Chondrocyte (in vitro differentiated cells): ENCODE measurements around the gene RLN1. TPM values are rescaled to one million over a fixed set of nuclear protein-coding genes. Genes with fewer than 3 reads are reported as not detected.
"Not testable (repeated sequence)": the region's sequence is repeated elsewhere in the genome, so short reads cannot be mapped to it uniquely, and the experiment has no call there.

Experiments used
- DNase-seq: peaks from one replicate; pipeline ENCODE4 v3.0.0; 2021; ENCODE audit warnings: mixed read lengths, low spot score
- H3K27ac Mint-ChIP-seq: one replicate; pipeline ENCODE4 v1.8.0; 2021; ENCODE audit warnings: mild to moderate bottlenecking, moderate library complexity, mixed read lengths; ENCODE audit not compliant: unreplicated experiment
- H3K27me3 Mint-ChIP-seq: 2 replicates; pipeline ENCODE4 v1.8.0; 2021; ENCODE audit warnings: low read depth, mixed read lengths
- H3K36me3 Mint-ChIP-seq: 2 replicates; pipeline ENCODE4 v1.8.0; 2021; ENCODE audit warnings: low read depth, mixed read lengths
- H3K4me1 Mint-ChIP-seq: 2 replicates; pipeline ENCODE4 v1.8.0; 2021; ENCODE audit warnings: low read depth, mild to moderate bottlenecking, mixed read lengths
- H3K4me3 Mint-ChIP-seq: one replicate; pipeline ENCODE4 v1.8.0; 2021; ENCODE audit warnings: mild to moderate bottlenecking, moderate library complexity, mixed read lengths; ENCODE audit not compliant: unreplicated experiment
- H3K9me3 Mint-ChIP-seq: 2 replicates; pipeline ENCODE4 v1.8.0; 2021; ENCODE audit warnings: low read depth, mixed read lengths
- total RNA-seq: library from RNA; stranded (reverse); gene quantifications from 3 replicates; pipeline ENCODE4 v1.2.1, GENCODE V29; 2021
- TF ChIP-seq, protein P1 (sequence below): fragments of 200-600 bp; sonication (generic); IDR thresholded peaks from 2 replicates; pipeline ENCODE4 v1.5.0; 2021; ENCODE audit warnings: antibody characterized with exemption, mild to moderate bottlenecking, moderate library complexity

The RLN1 gene
- total RNA-seq, 1 donor from 2014 or later = not detected

DNA sequence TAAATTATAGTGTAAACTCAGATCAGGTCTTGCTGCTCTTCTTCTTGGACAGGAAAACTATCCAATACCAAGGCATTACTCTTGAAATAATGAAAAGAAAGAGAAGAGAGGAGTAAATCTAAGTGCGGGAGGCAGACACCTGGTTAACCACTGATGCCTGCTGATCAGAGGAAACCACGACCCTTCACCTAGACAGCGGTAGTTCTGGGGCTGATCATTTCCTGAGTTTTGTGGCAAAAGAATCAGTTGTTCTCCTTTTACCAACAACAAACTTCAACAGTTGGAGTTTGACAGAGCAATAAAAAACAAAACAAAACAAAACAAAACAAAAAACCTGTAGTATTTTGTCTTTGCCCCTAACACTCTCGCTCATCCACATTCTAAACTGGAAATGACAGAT is 3.0 kb downstream of the RLN1 start:
- no peak overlapping the region for H3K27ac Mint-ChIP-seq
- H3K27me3 Mint-ChIP-seq = peaks cover 28% of the 10 kb centered on the region
- H3K36me3 Mint-ChIP-seq = no peaks in the 10 kb centered on the region
- no peak for DNase-seq
- TF ChIP-seq, protein P1, sequence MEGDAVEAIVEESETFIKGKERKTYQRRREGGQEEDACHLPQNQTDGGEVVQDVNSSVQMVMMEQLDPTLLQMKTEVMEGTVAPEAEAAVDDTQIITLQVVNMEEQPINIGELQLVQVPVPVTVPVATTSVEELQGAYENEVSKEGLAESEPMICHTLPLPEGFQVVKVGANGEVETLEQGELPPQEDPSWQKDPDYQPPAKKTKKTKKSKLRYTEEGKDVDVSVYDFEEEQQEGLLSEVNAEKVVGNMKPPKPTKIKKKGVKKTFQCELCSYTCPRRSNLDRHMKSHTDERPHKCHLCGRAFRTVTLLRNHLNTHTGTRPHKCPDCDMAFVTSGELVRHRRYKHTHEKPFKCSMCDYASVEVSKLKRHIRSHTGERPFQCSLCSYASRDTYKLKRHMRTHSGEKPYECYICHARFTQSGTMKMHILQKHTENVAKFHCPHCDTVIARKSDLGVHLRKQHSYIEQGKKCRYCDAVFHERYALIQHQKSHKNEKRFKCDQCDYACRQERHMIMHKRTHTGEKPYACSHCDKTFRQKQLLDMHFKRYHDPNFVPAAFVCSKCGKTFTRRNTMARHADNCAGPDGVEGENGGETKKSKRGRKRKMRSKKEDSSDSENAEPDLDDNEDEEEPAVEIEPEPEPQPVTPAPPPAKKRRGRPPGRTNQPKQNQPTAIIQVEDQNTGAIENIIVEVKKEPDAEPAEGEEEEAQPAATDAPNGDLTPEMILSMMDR = no peak
- H3K4me3 Mint-ChIP-seq = no peak overlapping the region
- no peaks in the 10 kb centered on the region for H3K9me3 Mint-ChIP-seq
- peaks cover 6% of the 10 kb centered on the region for H3K4me1 Mint-ChIP-seq

DNA sequence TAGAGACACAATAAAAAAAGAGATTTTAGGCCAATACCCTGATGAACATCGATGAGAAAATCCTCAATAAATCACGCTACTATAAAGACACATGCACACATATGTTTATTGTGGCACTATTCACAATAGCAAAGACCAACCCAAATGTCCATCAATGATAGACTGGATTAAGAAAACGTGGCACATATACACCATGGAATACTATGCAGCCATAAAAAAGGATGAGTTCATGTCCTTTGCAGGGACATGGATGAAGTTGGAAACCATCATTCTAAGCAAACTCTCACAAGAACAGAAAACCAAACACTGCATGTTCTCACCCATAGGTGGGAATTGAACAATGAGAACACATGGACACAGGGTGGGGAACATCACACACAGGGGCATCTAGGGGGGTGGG is 8.4 kb downstream of the RLN1 start:
- DNase-seq, H3K4me1 Mint-ChIP-seq, H3K36me3 Mint-ChIP-seq, H3K27ac Mint-ChIP-seq, H3K9me3 Mint-ChIP-seq, H3K4me3 Mint-ChIP-seq: not testable (repeated sequence)
- H3K27me3 Mint-ChIP-seq = peaks cover 37% of the 10 kb centered on the region

DNA sequence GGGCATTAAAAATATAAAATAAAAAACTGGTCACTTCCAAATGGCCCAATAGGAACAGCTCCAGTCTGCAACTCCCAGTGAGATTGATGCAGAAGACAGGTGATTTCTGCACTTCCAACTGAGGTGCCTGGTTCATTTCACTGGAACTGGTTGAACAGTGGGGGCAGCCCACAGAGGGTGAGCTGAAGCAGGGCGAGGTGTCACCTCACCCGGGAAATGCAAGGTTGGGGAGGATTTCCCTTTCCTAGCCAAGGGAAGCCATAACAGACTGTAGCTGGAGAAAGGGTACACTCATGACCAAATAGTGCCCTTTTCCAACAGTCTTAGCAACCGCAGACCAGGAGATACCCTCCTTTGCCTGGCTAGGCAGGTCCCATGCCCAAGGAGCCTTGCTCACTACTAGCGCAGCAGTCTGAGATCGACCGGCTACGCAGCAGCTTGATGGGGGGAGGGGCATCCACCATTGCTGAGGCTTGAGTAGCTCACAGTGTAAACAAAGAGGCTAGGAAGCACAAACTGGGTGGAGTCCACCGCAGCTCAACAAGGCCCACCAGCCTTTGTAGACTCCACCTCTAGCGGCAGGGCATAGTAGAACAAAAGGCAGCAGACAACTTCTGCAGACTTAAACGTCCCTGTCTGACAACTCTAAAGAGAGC is 12.7 kb downstream of the RLN1 start:
- TF ChIP-seq, protein P1 = no peak
- Mint-ChIP-seq H3K27ac (no peak overlapping the region), H3K9me3 (peaks cover 6% of the 10 kb centered on the region), H3K4me3 (no peak overlapping the region), H3K4me1 (no peaks in the 10 kb centered on the region), H3K36me3 (peaks cover 2% of the 10 kb centered on the region), H3K27me3 (peaks cover 15% of the 10 kb centered on the region)
- no peak for DNase-seq

DNA sequence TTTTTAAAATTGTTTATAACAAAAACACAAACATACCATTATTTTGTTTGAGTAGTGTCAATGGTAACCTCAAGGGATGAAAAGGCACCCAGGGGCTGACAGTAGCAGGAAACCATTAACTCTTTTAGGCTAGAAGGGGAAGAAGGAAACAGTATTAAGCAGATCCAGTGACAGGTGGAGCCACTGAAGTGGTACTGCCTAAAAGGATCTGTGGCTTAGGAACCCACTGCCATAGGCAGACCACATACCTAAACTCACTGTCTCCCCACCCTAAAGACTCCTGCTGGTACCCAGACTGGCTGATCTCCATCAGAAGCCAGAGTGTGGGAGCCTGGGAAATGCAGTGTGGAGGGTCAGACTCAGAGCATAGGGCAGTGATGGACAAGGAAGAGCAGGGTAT is 13.5 kb downstream of the RLN1 start:
- Mint-ChIP-seq H3K9me3 (peaks cover 6% of the 10 kb centered on the region), H3K4me1 (no peaks in the 10 kb centered on the region), H3K27me3 (peaks cover 19% of the 10 kb centered on the region), H3K36me3 (peaks cover 2% of the 10 kb centered on the region), H3K4me3 (no peak overlapping the region), H3K27ac (no peak overlapping the region)
- DNase-seq = no peak
- TF ChIP-seq, protein P1 = no peak

DNA sequence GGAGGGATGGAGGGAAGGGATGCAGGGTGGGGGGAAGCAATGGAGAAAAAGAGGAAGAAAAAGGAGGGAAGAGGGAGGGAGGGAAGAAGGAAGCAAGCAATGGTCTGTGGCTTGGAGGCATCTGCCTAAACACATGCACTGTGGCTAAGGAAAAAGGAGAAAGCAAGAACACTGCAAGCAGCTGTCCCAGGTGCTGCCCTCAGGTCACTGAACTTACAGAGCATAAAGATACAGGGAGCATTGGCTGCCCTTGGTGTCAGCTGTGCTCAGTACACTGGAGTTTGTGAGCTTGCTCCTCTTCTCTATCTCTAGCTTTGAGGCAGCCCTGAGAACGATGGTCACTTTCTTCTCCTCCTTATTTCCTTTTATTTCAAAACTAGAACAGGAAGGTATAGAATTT is 18.1 kb downstream of the RLN1 start:
- DNase-seq, H3K27ac Mint-ChIP-seq, H3K4me3 Mint-ChIP-seq, H3K9me3 Mint-ChIP-seq, H3K36me3 Mint-ChIP-seq, H3K4me1 Mint-ChIP-seq: not testable (repeated sequence)
- peaks cover 11% of the 10 kb centered on the region for H3K27me3 Mint-ChIP-seq

DNA sequence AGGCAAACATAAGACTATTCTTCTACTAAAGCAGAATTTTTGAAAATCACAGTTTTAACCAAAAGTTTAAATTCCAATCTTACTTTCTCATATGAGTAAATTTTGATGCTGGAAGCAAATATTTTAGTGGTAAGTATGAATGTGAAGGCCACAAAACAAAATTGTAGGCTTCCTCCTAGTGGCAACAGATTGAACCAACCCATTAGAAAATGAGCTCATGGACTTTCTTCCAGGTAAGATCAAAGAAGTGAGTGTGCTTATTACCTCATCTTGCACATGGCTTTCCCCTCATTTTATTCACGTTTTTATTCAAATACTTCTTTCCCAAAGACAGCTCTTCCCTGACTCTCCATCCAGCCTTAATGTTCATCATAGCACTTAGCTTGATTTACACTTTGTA is 18.6 kb downstream of the RLN1 start:
- Mint-ChIP-seq H3K27me3 (peaks cover 8% of the 10 kb centered on the region), H3K36me3 (no peaks in the 10 kb centered on the region), H3K27ac (no peak overlapping the region)

DNA sequence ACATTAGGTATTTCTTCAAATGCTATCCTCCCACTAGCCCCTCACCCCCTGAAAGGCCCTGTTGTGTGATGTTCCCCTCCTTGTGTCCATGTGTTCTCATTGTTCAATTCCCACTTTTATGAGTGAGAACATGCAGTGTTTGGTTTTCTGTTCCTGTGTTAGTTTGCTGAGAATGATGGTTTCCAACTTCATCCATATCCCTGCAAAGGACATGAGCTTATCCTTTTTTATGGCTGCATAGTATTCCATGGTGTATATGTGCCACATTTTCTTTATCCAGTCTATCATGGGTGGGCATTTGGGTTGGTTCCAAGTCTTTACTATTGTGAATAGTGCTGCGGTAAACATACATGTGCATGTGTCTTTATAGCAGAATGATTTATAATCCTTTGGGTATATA is 23.3 kb downstream of the RLN1 start:
- H3K27ac Mint-ChIP-seq, H3K4me1 Mint-ChIP-seq, DNase-seq, H3K4me3 Mint-ChIP-seq, H3K36me3 Mint-ChIP-seq: not testable (repeated sequence)
- peaks cover 15% of the 10 kb centered on the region for H3K27me3 Mint-ChIP-seq
- H3K9me3 Mint-ChIP-seq = peaks cover 17% of the 10 kb centered on the region

More for the DNA sequence above, 18.6 kb downstream of the RLN1 start:
- no peak for DNase-seq
- Mint-ChIP-seq H3K4me1 (no peaks in the 10 kb centered on the region), H3K4me3 (no peak overlapping the region), H3K9me3 (peaks cover 4% of the 10 kb centered on the region)
- TF ChIP-seq, protein P1 = peak; percentile 61
